GM19438 (cell line): ENCODE data around the gene DBR1.

Experiments used
- ATAC-seq: cut with Tn5 transposase; IDR thresholded peaks from one replicate; pipeline ENCODE4 v1.9.1; 2021; ENCODE audit warnings: low read depth; ENCODE audit not compliant: unreplicated experiment

DBR1 gene, protein sequence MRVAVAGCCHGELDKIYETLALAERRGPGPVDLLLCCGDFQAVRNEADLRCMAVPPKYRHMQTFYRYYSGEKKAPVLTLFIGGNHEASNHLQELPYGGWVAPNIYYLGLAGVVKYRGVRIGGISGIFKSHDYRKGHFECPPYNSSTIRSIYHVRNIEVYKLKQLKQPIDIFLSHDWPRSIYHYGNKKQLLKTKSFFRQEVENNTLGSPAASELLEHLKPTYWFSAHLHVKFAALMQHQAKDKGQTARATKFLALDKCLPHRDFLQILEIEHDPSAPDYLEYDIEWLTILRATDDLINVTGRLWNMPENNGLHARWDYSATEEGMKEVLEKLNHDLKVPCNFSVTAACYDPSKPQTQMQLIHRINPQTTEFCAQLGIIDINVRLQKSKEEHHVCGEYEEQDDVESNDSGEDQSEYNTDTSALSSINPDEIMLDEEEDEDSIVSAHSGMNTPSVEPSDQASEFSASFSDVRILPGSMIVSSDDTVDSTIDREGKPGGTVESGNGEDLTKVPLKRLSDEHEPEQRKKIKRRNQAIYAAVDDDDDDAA

DNA sequence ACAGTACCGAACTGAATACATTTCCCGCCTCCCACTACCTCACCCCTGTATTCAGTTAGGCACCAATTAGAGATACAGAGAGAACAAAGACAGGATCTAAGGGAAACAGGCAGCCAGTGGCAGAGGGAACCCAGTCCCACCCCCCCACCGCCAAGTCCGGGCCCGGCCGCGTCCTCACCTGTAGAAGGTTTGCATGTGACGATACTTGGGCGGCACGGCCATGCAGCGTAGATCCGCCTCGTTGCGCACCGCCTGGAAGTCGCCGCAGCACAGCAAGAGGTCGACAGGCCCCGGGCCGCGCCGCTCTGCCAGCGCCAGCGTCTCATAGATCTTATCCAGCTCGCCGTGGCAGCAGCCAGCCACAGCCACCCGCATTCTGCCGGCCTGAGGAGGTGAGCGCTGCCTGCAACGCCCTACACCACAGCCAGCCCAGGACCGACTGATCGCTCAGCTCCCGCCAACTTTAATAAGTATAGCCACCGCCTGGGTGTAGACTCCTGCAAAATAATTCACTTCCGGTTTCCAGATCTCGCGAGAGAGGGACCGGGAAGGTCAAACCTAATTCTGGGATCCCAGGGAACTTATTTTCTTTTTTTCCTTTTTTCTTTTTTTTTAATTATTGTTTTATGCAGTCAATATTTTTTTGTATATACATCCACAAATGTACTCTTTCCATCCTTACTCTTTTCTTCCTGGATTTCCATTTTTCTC, at the start of gene DBR1:
Gene DBR1 (minus strand): TSS at position 501 of the 711 bp plus-strand sequence. CDS start 126 bp downstream, at position 375.
- peak; percentile 93 for ATAC-seq

DNA sequence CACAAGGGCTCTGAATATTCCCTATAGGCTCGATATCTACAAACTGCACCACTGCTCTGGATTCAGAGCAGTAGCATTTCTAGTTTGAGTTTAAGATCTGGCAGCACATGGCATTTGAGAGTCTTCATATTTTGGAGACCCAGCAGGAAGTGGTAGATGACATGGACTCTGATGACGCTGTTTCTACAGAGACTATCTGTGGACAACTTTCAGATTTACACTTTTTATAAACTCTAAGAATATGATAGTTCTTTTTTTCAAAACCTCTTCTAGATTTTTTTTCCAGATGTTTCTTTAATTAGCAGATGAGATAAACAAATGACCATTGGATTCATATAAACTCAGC, 48.2 kb upstream of the DBR1 start:
- no peak for ATAC-seq

DNA sequence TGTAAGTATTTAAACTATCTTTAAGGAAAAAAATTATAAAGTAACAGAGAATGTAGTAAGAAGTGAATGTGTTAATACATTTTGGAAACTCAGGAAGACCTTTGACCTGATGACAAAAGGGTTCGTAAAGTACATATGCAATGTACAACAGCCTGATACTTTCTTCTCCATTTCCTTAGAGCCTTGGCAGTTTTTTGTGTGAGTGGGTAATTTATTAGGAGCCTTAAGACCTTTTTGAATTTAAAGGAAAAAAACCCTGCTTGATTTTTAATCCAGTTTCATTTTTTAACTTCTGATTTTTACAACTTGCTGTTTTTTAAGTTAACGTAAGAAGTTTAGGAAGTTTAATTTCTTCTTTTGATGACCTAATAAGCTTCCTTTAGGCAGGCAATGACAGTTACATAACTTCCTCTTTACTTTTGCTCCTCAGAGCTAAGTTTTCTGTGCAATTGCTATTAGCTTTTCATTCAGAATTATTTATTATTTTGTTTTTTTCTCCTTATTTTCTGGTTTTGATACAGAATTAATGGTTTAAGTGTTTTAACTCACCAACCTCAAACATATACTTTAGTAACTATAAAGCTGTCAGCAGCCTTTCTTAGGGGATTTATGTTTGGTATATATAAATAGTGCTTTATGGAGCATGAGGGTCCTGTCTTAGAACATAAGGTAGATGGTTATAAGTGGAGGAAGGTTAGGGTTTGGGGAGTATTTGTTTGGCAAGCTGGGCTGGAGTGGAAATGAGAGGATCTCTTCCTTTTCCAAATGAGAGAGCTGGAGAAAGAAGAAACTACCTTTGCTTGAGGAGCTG, 47.6 kb upstream of the DBR1 start:
- no peak for ATAC-seq

DNA sequence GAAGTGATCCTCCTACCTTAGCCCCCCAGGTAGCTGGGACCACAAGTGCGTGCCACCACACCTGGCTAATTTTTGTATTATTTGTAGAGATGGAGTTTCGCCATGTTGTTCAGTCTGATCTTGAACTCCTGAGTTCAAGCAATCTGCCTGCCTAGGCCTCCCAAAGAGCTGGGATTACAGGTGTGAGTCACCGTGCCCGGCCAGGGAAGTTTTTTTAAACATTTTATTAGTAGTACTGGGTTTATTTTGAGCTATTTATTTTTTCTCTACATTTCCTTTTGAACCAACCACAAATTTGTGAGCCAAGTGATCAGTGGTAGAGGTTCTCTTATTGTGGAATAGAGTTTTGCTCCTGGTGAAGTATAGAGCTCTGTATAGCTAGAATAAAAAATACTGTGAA, 46.1 kb upstream of the DBR1 start:
- ATAC-seq, result no peak

DNA sequence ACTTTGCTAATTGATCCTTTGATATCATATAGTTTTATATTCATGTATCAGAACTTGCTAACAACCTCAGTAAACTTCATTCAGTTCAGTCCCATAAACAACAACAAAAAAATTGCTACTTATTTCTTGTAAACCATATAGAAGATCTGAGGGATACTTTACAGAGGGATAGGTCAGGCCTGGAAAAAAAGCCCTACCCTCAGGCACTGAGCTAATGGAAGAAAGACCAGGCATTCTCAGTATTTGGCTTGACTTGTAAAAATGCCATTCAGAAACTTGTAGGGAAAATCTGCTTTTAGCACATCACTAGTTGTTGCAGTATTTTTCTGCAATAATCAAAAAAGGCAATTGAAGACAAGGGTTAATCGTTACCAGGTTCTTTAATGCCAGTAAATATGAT, 45.5 kb upstream of the DBR1 start:
- no peak for ATAC-seq

DNA sequence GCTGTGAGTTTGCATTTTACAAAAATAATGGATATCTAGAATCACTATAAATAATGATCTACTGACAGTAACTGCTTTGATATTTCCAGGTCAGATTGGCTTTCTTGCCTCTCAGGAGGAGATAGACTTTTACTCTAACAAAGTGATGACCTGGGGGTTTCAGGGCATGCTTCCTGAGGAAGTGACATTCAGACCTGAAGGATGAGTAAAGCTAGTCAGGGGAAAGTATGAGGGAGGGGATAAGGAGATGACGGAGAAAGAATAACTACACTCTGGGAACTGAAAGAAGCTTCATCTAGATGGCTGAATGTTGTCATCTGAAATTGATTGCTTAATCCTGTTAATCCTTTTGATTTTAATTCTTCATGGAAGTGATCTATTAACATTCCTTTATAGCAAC, 44.5 kb upstream of the DBR1 start:
- no peak for ATAC-seq

- no peak for ATAC-seq
Measured at GRCh38 chr3:138213398-138214085, 38.8 kb upstream of the DBR1 start.

DNA sequence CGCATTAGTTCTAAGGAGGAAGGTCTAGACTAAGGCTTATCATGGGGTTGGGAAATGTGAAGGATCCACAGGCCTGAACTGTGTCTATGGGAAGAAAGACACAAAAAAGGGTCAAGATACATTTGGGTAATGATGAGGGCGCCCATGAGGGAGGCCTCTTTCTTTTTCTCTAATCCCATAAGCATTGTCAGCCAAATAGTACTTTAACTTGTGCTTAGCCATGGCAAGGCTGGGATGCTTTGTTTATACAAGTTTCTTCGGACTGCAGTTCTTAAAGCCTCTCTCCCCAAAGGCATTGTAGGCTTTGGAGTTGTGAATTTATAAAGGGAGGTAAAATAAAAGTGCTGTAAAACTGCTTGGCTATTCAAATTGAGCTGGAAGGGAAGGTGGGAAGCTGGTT, 35.8 kb upstream of the DBR1 start:
- no peak for ATAC-seq

- no peak for ATAC-seq
Measured at GRCh38 chr3:138206196-138206595, 31.5 kb upstream of the DBR1 start.

- no peak for ATAC-seq
Measured at GRCh38 chr3:138205527-138205926, 30.8 kb upstream of the DBR1 start.

- ATAC-seq, result no peak
Measured at GRCh38 chr3:138203938-138204337, 29.2 kb upstream of the DBR1 start.

DNA sequence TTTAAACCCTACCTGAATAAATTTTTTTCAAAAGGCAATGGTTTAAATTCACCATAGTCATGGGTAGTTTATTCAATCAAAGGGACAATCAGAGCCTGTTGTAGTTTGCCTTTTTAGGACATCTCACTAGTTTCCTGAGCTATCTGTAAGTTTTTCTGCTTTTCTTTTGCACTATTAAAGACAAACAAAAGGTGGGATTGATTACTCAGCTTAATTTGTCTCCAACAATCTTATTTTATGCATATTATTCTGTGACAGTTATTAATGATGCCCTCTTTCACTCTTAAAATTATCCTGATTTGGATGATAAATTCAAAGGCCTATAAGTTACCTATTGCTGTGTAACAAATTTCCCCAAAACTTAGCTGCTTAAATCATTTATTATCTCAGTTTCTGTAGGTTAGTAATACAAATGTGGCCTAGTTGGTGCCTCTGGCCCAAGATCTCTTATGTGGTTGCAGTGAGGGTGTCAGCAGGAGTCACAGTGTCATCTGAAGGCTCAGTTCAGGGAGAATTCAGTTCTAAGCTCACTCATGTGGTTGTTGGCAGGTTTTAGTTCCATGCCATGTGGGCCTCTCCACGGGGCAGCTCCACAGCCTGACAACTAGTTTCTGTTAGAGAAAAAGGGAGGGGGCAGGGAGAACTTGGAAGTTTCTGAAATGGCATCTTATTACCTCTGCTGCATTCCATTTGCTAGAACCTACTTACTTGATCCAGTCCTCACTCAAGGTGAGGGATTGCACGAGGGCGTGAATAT, 28.4 kb upstream of the DBR1 start:
- ATAC-seq, result no peak

DNA sequence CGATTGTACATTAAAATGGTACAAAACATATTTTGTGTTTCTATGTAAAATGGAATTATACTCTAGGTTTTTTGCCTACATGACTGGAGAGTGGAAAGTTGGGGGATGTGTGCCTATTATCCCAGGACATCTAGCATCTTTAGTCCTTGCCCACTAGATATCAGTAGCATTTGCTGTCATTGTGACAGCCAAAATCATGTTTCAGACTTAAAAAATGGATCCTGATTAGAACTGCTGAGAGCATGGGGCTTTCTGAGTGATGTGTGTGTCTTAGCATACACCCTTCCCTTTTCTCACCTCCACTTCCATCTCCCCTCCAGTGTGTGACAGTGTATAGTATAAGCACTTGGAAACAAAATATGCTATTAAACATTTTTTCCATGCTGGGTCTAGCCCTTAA, 25.7 kb upstream of the DBR1 start:
- no peak for ATAC-seq

DNA sequence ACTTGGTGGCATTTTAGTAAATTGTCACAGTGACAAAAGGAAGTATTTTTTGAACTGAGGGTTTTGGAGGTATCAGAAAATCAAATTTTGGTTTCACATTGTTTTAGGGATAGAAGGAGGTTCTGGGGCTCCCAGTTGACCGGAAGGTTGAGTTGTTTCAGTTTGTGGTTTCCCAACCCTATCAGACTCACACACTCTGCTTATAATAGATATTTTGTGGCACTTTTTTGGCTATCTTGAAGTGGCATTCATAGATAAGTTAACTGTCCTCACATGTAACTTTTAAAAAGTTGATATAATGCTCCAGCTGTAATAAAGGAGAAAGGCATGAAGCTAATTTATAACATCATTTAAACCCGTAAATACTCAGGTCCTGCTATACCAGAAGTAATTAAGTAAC, 25.1 kb upstream of the DBR1 start:
- no peak for ATAC-seq

DNA sequence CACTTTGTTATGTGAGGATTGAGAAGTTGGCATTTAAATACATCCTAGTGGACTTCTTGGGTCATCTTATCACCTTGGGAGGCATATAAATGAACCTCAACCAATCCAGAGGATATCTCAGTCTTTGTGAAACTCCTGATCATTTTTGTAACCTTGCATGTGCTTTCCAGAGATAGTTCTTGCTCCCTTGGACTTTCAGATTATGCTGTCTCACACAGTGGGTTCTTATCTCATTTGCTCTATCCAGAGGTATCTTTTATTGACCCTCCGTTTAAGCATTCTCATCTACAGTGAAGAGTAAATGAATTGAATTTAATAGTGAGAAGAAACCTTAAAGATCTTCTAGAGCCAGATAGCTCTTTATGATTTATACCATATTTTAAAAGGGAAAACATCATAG, 22.8 kb upstream of the DBR1 start:
- no peak for ATAC-seq

- ATAC-seq, result no peak
Measured at GRCh38 chr3:138197058-138197457, 22.3 kb upstream of the DBR1 start.

DNA sequence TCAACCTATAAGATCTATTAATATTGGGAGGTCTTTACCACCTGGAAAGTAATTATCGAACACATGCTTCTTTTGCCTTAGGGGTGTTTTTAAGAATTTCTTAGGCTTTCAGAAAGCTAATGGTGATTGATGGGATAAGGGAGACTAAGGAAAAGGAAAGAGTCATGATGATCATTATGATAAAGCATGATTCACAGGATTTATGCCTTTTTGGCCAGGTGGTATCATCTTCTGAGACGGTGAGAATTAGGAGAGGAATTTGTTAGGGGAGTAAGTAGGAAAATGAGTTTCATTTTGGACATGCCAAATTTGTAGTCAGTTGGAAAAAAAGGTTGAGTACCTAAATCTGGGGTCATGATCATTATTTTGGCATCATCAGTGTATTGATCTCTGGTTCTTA, 21.3 kb upstream of the DBR1 start:
- no peak for ATAC-seq

DNA sequence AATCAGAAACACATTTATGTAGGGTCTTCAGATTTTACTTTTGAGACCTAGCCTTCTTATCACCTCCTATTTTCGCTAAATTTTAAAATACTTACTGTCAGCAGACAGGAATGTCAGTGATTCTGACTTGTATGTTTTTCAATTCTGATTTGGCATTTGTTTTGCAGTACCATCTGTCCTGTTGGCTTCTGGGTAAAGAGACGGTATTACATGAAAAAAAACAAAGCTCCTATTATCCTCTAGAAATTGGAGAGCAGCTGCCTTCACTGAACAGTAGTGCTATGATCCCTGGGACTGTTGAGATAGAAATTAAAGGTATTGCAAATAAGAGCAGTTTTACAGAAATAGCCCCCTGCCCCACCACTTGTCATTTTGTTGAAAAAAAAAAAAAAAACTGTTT, 20.8 kb upstream of the DBR1 start:
- no peak for ATAC-seq

DNA sequence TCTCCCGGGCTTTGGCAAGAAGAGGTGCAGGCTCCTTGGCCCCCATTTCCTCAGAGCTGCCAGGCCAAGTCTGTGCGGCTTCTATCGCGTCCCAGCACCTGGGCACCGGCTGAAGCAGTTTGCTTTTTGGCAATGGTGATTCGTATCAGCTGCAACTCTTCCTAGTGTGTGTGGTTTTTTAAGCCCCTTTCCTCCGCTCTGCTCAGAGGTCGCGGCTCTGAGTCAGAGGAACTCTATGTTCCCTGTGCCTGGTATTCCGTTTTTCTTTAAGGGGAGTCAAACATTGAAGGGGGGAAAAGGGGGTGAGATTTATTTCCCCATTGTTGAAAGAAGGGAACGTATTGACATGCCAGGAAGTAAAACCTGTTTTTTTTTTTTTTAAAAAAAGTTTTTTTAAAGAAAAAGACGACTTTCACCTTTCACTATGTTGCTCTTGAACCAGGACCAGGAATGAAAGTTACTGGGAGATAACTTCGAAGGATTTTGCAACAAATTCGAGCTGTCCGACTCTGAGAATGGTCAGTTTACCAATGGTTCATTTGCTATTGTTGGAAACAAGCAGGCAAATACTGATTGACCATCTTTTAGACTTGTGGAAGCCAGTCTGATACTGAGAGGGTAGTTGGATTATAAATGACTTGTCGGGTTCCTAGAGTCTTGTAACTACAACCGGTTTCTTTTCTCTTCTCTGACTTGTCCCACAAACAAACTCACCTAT, 13.5 kb upstream of the DBR1 start:
- no peak for ATAC-seq
